ENCODE measurements around the gene EDIL3. TPM values are rescaled to one million over a fixed set of nuclear protein-coding genes. Genes with fewer than 3 reads are reported as not detected.

EDIL3 gene
- total RNA-seq, 3 donors from 2014 or later: 4.3 to 7.2 (median 4.6) TPM

GRCh38 chr5:84292000-84292642 is 92.6 kb downstream of the EDIL3 start:
- no peaks in the 10 kb centered on the region for H3K4me1 ChIP-seq
- no peak overlapping the region for H3K27ac ChIP-seq
- DNase-seq (ENCODE audit: low spot score in 2 of 2): no peak
- no peak overlapping the region for H3K4me3 ChIP-seq
- intact Hi-C loops (cut with DNase I; ENCODE audit: low total_unique reads): loop anchor here (2.0 kb wide), 1 partner anchor 41 kb away; no protein-coding TSS in a partner anchor
- no peaks in the 10 kb centered on the region for H3K27me3 ChIP-seq
- H3K9me3 ChIP-seq: no peaks in the 10 kb centered on the region
- no peaks in the 10 kb centered on the region for H3K36me3 ChIP-seq
- no peak for TF ChIP-seq POLR2A (IDR thresholded peaks at IDR 0.05)
- no peak for TF ChIP-seq POLR2AphosphoS5 (IDR thresholded peaks at IDR 0.05)
- no peak for TF ChIP-seq CTCF (IDR thresholded peaks at IDR 0.05)

GRCh38 chr5:84290673-84291072 is 94.0 kb downstream of the EDIL3 start:
- TF ChIP-seq CTCF (IDR thresholded peaks at IDR 0.05) (no peak), POLR2A (IDR thresholded peaks at IDR 0.05) (no peak), POLR2AphosphoS5 (IDR thresholded peaks at IDR 0.05) (no peak)
- intact Hi-C loops (cut with DNase I; ENCODE audit: low total_unique reads): loop anchor here (2.0 kb wide), 1 partner anchor 42 kb away; no protein-coding TSS in a partner anchor

GRCh38 chr5:84290161-84290560 is 94.5 kb downstream of the EDIL3 start:
- Histone ChIP-seq H3K27ac (no peak overlapping the region), H3K36me3 (no peaks in the 10 kb centered on the region), H3K4me1 (no peaks in the 10 kb centered on the region), H3K9me3 (no peaks in the 10 kb centered on the region), H3K27me3 (no peaks in the 10 kb centered on the region), H3K4me3 (no peak overlapping the region)
- intact Hi-C loops (cut with DNase I; ENCODE audit: low total_unique reads): loop anchor here (2.0 kb wide), 1 partner anchor 43 kb away; no protein-coding TSS in a partner anchor
- no peak for DNase-seq (ENCODE audit: low spot score in 2 of 2)
- TF ChIP-seq POLR2A (IDR thresholded peaks at IDR 0.05): no peak
- no peak for TF ChIP-seq POLR2AphosphoS5 (IDR thresholded peaks at IDR 0.05)
- no peak for TF ChIP-seq CTCF (IDR thresholded peaks at IDR 0.05)

More at GRCh38 chr5:84290673-84291072, 94.0 kb downstream of the EDIL3 start:
- H3K4me1 ChIP-seq: no peaks in the 10 kb centered on the region
- DNase-seq (ENCODE audit: low spot score in 2 of 2): no peak
- H3K4me3 ChIP-seq: no peak overlapping the region
- H3K36me3 ChIP-seq: no peaks in the 10 kb centered on the region
- H3K27me3 ChIP-seq: no peaks in the 10 kb centered on the region
- no peaks in the 10 kb centered on the region for H3K9me3 ChIP-seq
- H3K27ac ChIP-seq: no peak overlapping the region

GRCh38 chr5:84287951-84288350 is 96.7 kb downstream of the EDIL3 start:
- H3K4me1 ChIP-seq: no peaks in the 10 kb centered on the region
- no peaks in the 10 kb centered on the region for H3K36me3 ChIP-seq
- intact Hi-C loops (cut with DNase I; ENCODE audit: low total_unique reads): loop anchor here (10.0 kb wide), 1 partner anchor 407 kb away; no protein-coding TSS in a partner anchor
- H3K27me3 ChIP-seq: no peaks in the 10 kb centered on the region
- TF ChIP-seq POLR2AphosphoS5 (IDR thresholded peaks at IDR 0.05): no peak
- no peak for TF ChIP-seq CTCF (IDR thresholded peaks at IDR 0.05)
- TF ChIP-seq POLR2A (IDR thresholded peaks at IDR 0.05): no peak
- H3K27ac ChIP-seq: no peak overlapping the region
- DNase-seq (ENCODE audit: low spot score in 2 of 2): no peak
- H3K9me3 ChIP-seq: no peaks in the 10 kb centered on the region
- no peak overlapping the region for H3K4me3 ChIP-seq

GRCh38 chr5:84286662-84287061 is 98.0 kb downstream of the EDIL3 start:
- Histone ChIP-seq H3K4me3 (no peak overlapping the region), H3K9me3 (no peaks in the 10 kb centered on the region), H3K4me1 (no peaks in the 10 kb centered on the region), H3K27me3 (no peaks in the 10 kb centered on the region), H3K27ac (no peak overlapping the region), H3K36me3 (no peaks in the 10 kb centered on the region)
- intact Hi-C loops (cut with DNase I; ENCODE audit: low total_unique reads): loop anchor here (10.0 kb wide), 1 partner anchor 408 kb away; no protein-coding TSS in a partner anchor
- TF ChIP-seq POLR2AphosphoS5 (IDR thresholded peaks at IDR 0.05): no peak
- no peak for TF ChIP-seq POLR2A (IDR thresholded peaks at IDR 0.05)
- TF ChIP-seq CTCF (IDR thresholded peaks at IDR 0.05): no peak
- DNase-seq (ENCODE audit: low spot score in 2 of 2): no peak

Data from breast epithelium (tissue), 4 donors.